A549 (cell line): ENCODE measurements around the gene ASPG.

ENCODE experiments used
- SMC3 ChIP-seq: fragments of >200 bp; sonication (Bioruptor Twin); formaldehyde crosslinking; IDR thresholded peaks from 3 replicates; pipeline ENCODE4 v1.6.1; 2018; ENCODE audit warnings: inconsistent platforms
- TF ChIP-seq, protein P1 (sequence below): fragments of >200 bp; sonication (Bioruptor Twin); formaldehyde crosslinking; IDR thresholded peaks from 3 replicates; pipeline ENCODE4 v1.5.1; 2016

DNA sequence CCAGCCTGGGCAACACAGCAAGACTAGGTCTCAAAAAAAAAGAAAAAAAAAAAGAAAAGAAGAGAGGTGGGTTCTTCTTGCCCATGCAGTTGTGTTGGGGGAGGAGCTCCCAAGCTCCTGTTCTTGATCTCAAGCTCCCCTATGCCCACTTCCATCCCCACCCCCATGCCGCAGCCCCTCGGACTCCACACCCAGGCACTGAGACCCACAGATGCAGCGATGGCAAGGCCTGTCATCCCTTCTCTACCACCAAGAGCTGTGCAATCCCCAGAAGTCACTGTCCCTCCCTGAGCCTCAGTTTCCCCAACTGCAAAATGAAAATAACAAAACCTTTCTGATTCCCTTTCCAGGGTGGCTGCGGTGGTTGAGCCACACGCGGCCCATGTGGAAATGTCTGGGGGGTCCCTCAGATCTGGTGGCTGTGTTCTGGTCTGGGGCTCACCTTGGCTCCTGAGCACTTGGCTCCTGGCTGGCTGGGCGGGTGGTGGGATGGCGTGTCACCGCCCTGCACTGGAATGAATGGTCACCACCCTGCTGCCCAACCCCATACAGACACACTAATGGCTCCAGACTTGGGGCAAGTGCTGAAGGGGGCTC lies 30.3 kb downstream of the ASPG start:
- TF ChIP-seq, protein P1, sequence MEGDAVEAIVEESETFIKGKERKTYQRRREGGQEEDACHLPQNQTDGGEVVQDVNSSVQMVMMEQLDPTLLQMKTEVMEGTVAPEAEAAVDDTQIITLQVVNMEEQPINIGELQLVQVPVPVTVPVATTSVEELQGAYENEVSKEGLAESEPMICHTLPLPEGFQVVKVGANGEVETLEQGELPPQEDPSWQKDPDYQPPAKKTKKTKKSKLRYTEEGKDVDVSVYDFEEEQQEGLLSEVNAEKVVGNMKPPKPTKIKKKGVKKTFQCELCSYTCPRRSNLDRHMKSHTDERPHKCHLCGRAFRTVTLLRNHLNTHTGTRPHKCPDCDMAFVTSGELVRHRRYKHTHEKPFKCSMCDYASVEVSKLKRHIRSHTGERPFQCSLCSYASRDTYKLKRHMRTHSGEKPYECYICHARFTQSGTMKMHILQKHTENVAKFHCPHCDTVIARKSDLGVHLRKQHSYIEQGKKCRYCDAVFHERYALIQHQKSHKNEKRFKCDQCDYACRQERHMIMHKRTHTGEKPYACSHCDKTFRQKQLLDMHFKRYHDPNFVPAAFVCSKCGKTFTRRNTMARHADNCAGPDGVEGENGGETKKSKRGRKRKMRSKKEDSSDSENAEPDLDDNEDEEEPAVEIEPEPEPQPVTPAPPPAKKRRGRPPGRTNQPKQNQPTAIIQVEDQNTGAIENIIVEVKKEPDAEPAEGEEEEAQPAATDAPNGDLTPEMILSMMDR, result no peak
- no peak for TF ChIP-seq SMC3
